Measurements from ENCODE around the gene METTL5. TPM values are rescaled to one million over a fixed set of nuclear protein-coding genes. Genes with fewer than 3 reads are reported as not detected.
A peak's percentile ranks its signal among the peaks of the same experiment; 100 is the strongest.

Gene METTL5
- total and polyA plus RNA-seq, 9 of the 15 experiments (the other 6 are each of a cell fraction or from before 2014, with no cell fraction given): 149 to 471 (median 224) TPM

DNA sequence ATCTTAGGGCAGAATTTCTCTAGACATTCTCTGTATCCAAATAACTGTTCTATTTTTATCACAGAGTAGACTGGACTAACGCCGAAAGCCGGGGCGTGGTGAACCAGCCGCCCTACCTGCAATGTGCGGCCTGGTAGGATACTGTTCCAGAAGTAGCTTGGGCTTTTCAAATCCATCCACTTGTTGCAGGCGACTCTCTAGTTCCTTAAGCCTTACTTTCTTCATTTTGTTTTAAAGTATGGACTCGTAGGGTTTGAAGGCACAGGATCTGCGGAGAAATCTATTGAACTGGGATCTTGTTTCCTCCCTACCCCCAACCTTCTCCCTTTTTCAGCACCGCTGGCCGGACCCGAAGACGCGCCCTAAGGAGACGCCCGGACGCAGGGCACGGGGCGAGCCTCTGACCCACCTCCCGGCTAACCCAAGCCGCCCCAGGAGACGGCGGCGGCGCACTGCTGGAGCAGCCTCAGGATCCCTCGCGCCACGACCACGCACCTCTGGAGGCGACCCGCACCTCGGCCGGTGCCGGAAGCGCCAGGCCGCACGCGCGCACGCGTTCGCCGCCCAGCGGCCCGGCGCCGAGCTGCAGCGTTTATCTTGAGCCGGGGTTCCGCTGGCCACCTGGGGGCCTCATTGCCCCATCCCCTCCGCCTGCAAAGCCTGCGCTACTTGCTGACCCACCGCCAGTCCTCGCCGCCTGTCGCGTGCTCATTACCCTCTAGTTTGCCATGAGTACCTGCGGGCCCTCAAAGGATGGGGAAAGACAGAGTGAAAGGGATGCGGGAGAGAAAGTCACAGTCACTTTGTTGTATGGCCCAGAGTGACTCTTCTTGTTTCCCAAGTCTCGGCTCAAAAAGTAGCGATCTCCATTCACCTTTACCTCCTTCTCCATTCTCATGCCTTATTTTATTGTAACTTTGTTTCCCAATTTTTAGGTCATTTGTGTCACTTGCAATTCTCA lies at the start of gene METTL5 (continued):
- TF ChIP-seq, protein P1, sequence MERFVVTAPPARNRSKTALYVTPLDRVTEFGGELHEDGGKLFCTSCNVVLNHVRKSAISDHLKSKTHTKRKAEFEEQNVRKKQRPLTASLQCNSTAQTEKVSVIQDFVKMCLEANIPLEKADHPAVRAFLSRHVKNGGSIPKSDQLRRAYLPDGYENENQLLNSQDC (CRISPR knock-in tag; IDR thresholded peaks at IDR 0.05): peak; percentile 77
- TF ChIP-seq XRCC4 (IDR thresholded peaks at IDR 0.05; ENCODE audit: extremely low read depth, insufficient read depth, insufficient read length) (no peak), HMGN3 (IDR thresholded peaks at IDR 0.05; ENCODE audit: borderline replicate concordance, extremely low read depth, insufficient read length, low read depth, low read length) (peak; percentile 92), SMAD1 (IDR thresholded peaks at IDR 0.05; ENCODE audit: low read depth, low read length, partially characterized antibody) (peak; percentile 73), HDGF (IDR thresholded peaks at IDR 0.05) (no peak), MECOM (CRISPR knock-in tag; IDR thresholded peaks at IDR 0.05) (no peak), PCBP1 (IDR thresholded peaks at IDR 0.05; ENCODE audit: low read depth, low read length, poor library complexity, severe bottlenecking) (peak; percentile 91), ZNF717 (CRISPR knock-in tag; IDR thresholded peaks at IDR 0.05) (no peak), SMARCB1 (IDR thresholded peaks at IDR 0.05; ENCODE audit: insufficient read length, low read depth) (no peak), GTF2A2 (tag; IDR thresholded peaks at IDR 0.05) (no peak), TRIM28 (IDR thresholded peaks at IDR 0.05) (peak; percentile 20; the same call in 1 of the 2 replicates), EGR1 (conservative IDR thresholded peaks at IDR 0.05) (peak; percentile 41; the same call in 1 of the 2 replicates), ZNF133 (CRISPR knock-in tag; IDR thresholded peaks at IDR 0.05) (no peak; the same call in 1 of the 2 replicates), POLR2A (conservative IDR thresholded peaks at IDR 0.05) (peak; percentile 91), E2F3 (CRISPR knock-in tag; IDR thresholded peaks at IDR 0.05) (no peak)
- TF ChIP-seq, protein P2, sequence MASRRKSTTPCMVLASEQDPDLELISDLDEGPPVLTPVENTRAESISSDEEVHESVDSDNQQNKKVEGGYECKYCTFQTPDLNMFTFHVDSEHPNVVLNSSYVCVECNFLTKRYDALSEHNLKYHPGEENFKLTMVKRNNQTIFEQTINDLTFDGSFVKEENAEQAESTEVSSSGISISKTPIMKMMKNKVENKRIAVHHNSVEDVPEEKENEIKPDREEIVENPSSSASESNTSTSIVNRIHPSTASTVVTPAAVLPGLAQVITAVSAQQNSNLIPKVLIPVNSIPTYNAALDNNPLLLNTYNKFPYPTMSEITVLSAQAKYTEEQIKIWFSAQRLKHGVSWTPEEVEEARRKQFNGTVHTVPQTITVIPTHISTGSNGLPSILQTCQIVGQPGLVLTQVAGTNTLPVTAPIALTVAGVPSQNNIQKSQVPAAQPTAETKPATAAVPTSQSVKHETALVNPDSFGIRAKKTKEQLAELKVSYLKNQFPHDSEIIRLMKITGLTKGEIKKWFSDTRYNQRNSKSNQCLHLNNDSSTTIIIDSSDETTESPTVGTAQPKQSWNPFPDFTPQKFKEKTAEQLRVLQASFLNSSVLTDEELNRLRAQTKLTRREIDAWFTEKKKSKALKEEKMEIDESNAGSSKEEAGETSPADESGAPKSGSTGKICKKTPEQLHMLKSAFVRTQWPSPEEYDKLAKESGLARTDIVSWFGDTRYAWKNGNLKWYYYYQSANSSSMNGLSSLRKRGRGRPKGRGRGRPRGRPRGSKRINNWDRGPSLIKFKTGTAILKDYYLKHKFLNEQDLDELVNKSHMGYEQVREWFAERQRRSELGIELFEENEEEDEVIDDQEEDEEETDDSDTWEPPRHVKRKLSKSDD (conservative IDR thresholded peaks at IDR 0.05; ENCODE audit: low read length): peak; percentile 91; the same call in 1 of the 2 replicates
- TF ChIP-seq, protein P3, sequence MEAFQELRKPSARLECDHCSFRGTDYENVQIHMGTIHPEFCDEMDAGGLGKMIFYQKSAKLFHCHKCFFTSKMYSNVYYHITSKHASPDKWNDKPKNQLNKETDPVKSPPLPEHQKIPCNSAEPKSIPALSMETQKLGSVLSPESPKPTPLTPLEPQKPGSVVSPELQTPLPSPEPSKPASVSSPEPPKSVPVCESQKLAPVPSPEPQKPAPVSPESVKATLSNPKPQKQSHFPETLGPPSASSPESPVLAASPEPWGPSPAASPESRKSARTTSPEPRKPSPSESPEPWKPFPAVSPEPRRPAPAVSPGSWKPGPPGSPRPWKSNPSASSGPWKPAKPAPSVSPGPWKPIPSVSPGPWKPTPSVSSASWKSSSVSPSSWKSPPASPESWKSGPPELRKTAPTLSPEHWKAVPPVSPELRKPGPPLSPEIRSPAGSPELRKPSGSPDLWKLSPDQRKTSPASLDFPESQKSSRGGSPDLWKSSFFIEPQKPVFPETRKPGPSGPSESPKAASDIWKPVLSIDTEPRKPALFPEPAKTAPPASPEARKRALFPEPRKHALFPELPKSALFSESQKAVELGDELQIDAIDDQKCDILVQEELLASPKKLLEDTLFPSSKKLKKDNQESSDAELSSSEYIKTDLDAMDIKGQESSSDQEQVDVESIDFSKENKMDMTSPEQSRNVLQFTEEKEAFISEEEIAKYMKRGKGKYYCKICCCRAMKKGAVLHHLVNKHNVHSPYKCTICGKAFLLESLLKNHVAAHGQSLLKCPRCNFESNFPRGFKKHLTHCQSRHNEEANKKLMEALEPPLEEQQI (IDR thresholded peaks at IDR 0.05): peak; percentile 96

Data from K562 (cell line).